GM12878 (cell line): Measurements from ENCODE around the gene MCC. TPM values are rescaled to one million over a fixed set of nuclear protein-coding genes. Genes with fewer than 3 reads are reported as not detected.

Experiments used
- ATAC-seq: fragments of 200-7000 bp; cut with Tn5 transposase; 3 replicates; pipeline ENCODE4 v1.9.1; 2020; ENCODE audit warnings: mild to moderate bottlenecking, moderate library complexity
- BruUV-seq: library from RNA; stranded (reverse); fragments of 400-500 nt; replicated peaks from 2 replicates; lab custom pipeline; 2021; lab: Mats Ljungman, UMichigan
- CTCF ChIA-PET: fragments of 300-600 bp; sonication (Branson Sonifier 250); formaldehyde crosslinking; extraction: SDS; loops from one replicate; lab custom pipeline; 2021; ENCODE audit warnings: inconsistent platforms; lab: Yijun Ruan, JAX
- POLR2A ChIA-PET: fragments of 350-600 bp; formaldehyde crosslinking; extraction: SDS; loops from one replicate; lab custom pipeline; 2021; ENCODE audit warnings: inconsistent platforms; lab: Charles Lee
- RAD21 ChIA-PET: fragments of 300-600 bp; sonication (Branson Sonifier 250); formaldehyde crosslinking; loops from one replicate; lab custom pipeline; 2023; ENCODE audit warnings: antibody characterized with exemption; ENCODE audit not compliant: unreplicated experiment; lab: Charles Lee
- SMC1A ChIA-PET: fragments of 300-600 bp; sonication (Branson Sonifier 250); formaldehyde crosslinking; loops from one replicate; lab custom pipeline; 2023; ENCODE audit not compliant: unreplicated experiment, uncharacterized antibody; lab: Charles Lee
- DNase-seq: peaks from one replicate; pipeline ENCODE4 v3.0.0-alpha.2; 2011; ENCODE audit warnings: low read depth, low spot score
- FAIRE-seq: peaks from 3 replicates; lab custom pipeline; 2011; peaks lifted over from hg19 to GRCh38; lab: Jason Lieb, UNC
- H2AFZ ChIP-seq: 2 replicates; pipeline ENCODE4 v1.6.0; 2011; ENCODE audit warnings: low read depth, low read length, control low read depth; ENCODE audit not compliant: control insufficient read depth
- H3K27ac ChIP-seq: 2 replicates; pipeline ENCODE4 v1.5.1; 2011; ENCODE audit warnings: control low read depth; ENCODE audit not compliant: control insufficient read depth, insufficient read depth
- H3K27me3 ChIP-seq, 2 experiments: replicated peaks in 1 of 2; 2 replicates each; pipeline versions ENCODE4 v1.6.0 to v1.6.1; 2011; ENCODE audit warnings: low read length in 1 of 2; ENCODE audit not compliant: control insufficient read depth in 2 of 2, insufficient read depth in 2 of 2
- H3K36me3 ChIP-seq, 2 experiments: 2 replicates each; pipeline ENCODE4 v1.5.1; 2011; ENCODE audit warnings: low read length in 1 of 2; ENCODE audit not compliant: control insufficient read depth in 2 of 2, insufficient read depth in 2 of 2
- H3K4me1 ChIP-seq: 2 replicates; pipeline ENCODE4 v1.6.1; 2011; ENCODE audit warnings: mild to moderate bottlenecking, low read length, moderate library complexity, mixed read lengths; ENCODE audit not compliant: control insufficient read depth, insufficient read depth
- H3K4me2 ChIP-seq: 2 replicates; pipeline ENCODE4 v1.6.0; 2011; ENCODE audit warnings: control low read depth; ENCODE audit not compliant: control insufficient read depth, insufficient read depth
- H3K4me3 ChIP-seq: fragments of 200-600 bp; sonication (generic); 2 replicates; pipeline ENCODE4 v1.5.1; 2016
- H3K79me2 ChIP-seq: 2 replicates; pipeline ENCODE4 v1.6.0; 2011; ENCODE audit warnings: low read length; ENCODE audit not compliant: control insufficient read depth, insufficient read depth
- H3K9ac ChIP-seq: 2 replicates; pipeline ENCODE4 v1.8.0; 2011; ENCODE audit warnings: low read length, control low read depth, mixed read lengths; ENCODE audit not compliant: control insufficient read depth, insufficient read depth
- H3K9me3 ChIP-seq: replicated peaks from 3 replicates; pipeline ENCODE4 v1.5.1; 2011; ENCODE audit warnings: mild to moderate bottlenecking, low read length; ENCODE audit not compliant: control insufficient read depth, insufficient read depth
- H4K20me1 ChIP-seq: 2 replicates; pipeline ENCODE4 v1.6.0; 2011; ENCODE audit not compliant: control insufficient read depth, insufficient read depth
- BCL3 ChIP-seq: IDR thresholded peaks from 2 replicates; pipeline ENCODE4 v1.6.1; 2011; ENCODE audit warnings: borderline replicate concordance, low read depth, mild to moderate bottlenecking, moderate library complexity, low read length; ENCODE audit not compliant: insufficient read depth, poor library complexity, severe bottlenecking
- CUX1 ChIP-seq: IDR thresholded peaks from 2 replicates; pipeline ENCODE4 v1.6.1; 2012; ENCODE audit warnings: improper control_type of control experiment, low read depth, low read length; ENCODE audit not compliant: insufficient replicate concordance
- ESRRA ChIP-seq: IDR thresholded peaks from 2 replicates; pipeline ENCODE4 v1.6.1; 2012; ENCODE audit warnings: mild to moderate bottlenecking, low read length, improper control_type of control experiment
- ZBTB33 ChIP-seq: fragments of 450-650 bp; IDR thresholded peaks from 2 replicates; pipeline ENCODE4 v1.6.1; 2017; ENCODE audit warnings: mild to moderate bottlenecking
- ZBTB40 ChIP-seq: fragments of 450-650 bp; IDR thresholded peaks from 2 replicates; pipeline ENCODE4 v1.6.1; 2016; ENCODE audit warnings: mild to moderate bottlenecking, moderate library complexity, borderline replicate concordance
- WGBS: methylation state at CpG from one replicate; pipeline ENCODE4 v1.1.6; 2016; ENCODE audit warnings: low lambda C conversion rate; ENCODE audit not compliant: insufficient replicate concordance, insufficient coverage; ENCODE audit errors: missing lambda C conversion rate; 5-methylcytosine and 5-hydroxymethylcytosine counted together
- in situ Hi-C: fragments of 300-500 bp; cut with MboI; formaldehyde crosslinking; loops from 9 replicates; pipeline ENCODE4 v1.14.3; 2018; ENCODE audit warnings: mixed read lengths
- intact Hi-C: fragments of 100-400 bp; cut with micrococcal nuclease; formaldehyde crosslinking; loops from one replicate; pipeline ENCODE4 v1.14.2; 2022; ENCODE audit not compliant: unreplicated experiment
- polyA plus RNA-seq, 11 experiments: library from polyadenylated mRNA; depleted of rRNA in 4 of 11; unstranded in 6 of 11; stranded (reverse) in 5 of 11; fragments of >200 nt; fragmentation: Nextera tagmentation in 4 of 11; fragmentation: Illumina TruSeq in 1 of 11; extraction: Ambion mirVana in 4 of 11; extraction: Trizol in 1 of 11; gene quantifications; 1 replicate in 1 of 11; 2 replicates in 10 of 11; pipeline versions ENCODE4 v1.2.1 to v1.2.3, GENCODE V29; 2011 to 2016; ENCODE audit warnings: inconsistent platforms in 2 of 11, missing spikeins in 2 of 11, low read depth in 1 of 11
- total RNA-seq, 4 experiments: library from RNA; depleted of rRNA in 3 of 4; stranded (reverse); fragments of >200 nt in 3 of 4; fragmentation: Illumina TruSeq in 1 of 4; extraction: Trizol in 1 of 4; gene quantifications; 2 replicates each; pipeline versions ENCODE4 v1.2.1 to v1.2.3, GENCODE V29; 2013 to 2021

MCC gene
- total and polyA plus RNA-seq, 10 of the 15 experiments (the other 5 are each of a cell fraction or from before 2014, with no cell fraction given): 0.03 to 0.86 (median 0.16) TPM

GRCh38 chr5:113495422-113495841 lies 7.2 kb upstream of the MCC start:
- Histone ChIP-seq H4K20me1 (no peaks in the 10 kb centered on the region), H3K4me1 (no peaks in the 10 kb centered on the region), H2AFZ (no peak overlapping the region), H3K27me3 (no peaks in the 10 kb centered on the region; a peak in 1 of 4 replicates), H3K9ac (no peak overlapping the region), H3K4me3 (no peak overlapping the region), H3K36me3 (no peaks in the 10 kb centered on the region), H3K79me2 (no peaks in the 10 kb centered on the region), H3K4me2 (no peak overlapping the region), H3K9me3 (peaks cover 2% of the 10 kb centered on the region), H3K27ac (no peak overlapping the region)
- 47% methylated on average over 1 of the region's 1 CpG for WGBS
- BruUV-seq: no TSS peak
- ChIA-PET CTCF (no interaction called here), RAD21 (no interaction called here), SMC1A (no interaction called here), POLR2A (no interaction called here)
- FAIRE-seq: no peak
- ATAC-seq: no peak
- no peak for DNase-seq
- in situ Hi-C loops (no loop called here), intact Hi-C loops (no loop called here)
- TF ChIP-seq ZBTB33 (no peak), ESRRA (no peak), CUX1 (no peak), BCL3 (no peak), ZBTB40 (no peak)
